SU-DHL-6 (cell line): ENCODE measurements around the gene DEGS2.

Experiments
- H2AFZ ChIP-seq: fragments of 200-600 bp; sonication (generic); 2 replicates; pipeline ENCODE4 v1.6.1; 2014; ENCODE audit warnings: low read depth, mild to moderate bottlenecking, moderate library complexity, mixed read lengths, antibody characterized with exemption, low read length; ENCODE audit not compliant: severe bottlenecking
- H3F3A ChIP-seq: fragments of 200-600 bp; shearing (Covaris generic); 2 replicates; pipeline ENCODE4 v1.6.0; 2016; ENCODE audit warnings: antibody characterized with exemption, mild to moderate bottlenecking; ENCODE audit not compliant: insufficient read depth
- H3K27ac ChIP-seq: fragments of 200-600 bp; sonication (generic); 2 replicates; pipeline ENCODE4 v1.5.1; 2016; ENCODE audit warnings: low read depth, mild to moderate bottlenecking, low read length, moderate library complexity, mixed read lengths
- H3K27me3 ChIP-seq: fragments of 200-600 bp; sonication (generic), shearing (Covaris generic); 2 replicates; pipeline ENCODE4 v1.6.0; 2014; ENCODE audit warnings: mild to moderate bottlenecking, low read length
- H3K36me3 ChIP-seq: fragments of 200-600 bp; sonication (generic); 2 replicates; pipeline ENCODE4 v1.6.1; 2014; ENCODE audit warnings: mild to moderate bottlenecking, low read length, mixed read lengths
- H3K4me2 ChIP-seq: fragments of 300-600, 200-600 bp; shearing (Covaris generic), sonication (generic); 2 replicates; pipeline ENCODE4 v1.6.0; 2014; ENCODE audit warnings: low read length, low read depth, mild to moderate bottlenecking; ENCODE audit not compliant: poor library complexity, severe bottlenecking
- H3K4me3 ChIP-seq: fragments of 200-600 bp; sonication (generic); 2 replicates; pipeline ENCODE4 v1.5.1; 2014; ENCODE audit warnings: antibody characterized with exemption, low read length, mild to moderate bottlenecking, mixed read lengths; ENCODE audit not compliant: insufficient read depth, poor library complexity, severe bottlenecking
- H3K79me2 ChIP-seq: fragments of 200-600 bp; sonication (generic); 2 replicates; pipeline ENCODE4 v1.6.1; 2014; ENCODE audit warnings: mild to moderate bottlenecking, low read length, moderate library complexity; ENCODE audit not compliant: insufficient read depth
- H3K9ac ChIP-seq: fragments of 200-600 bp; sonication (generic); 2 replicates; pipeline ENCODE4 v1.7.0; 2014; ENCODE audit warnings: mild to moderate bottlenecking, low read length
- H3K9me2 ChIP-seq: fragments of 200-600 bp; sonication (generic); replicated peaks from 2 replicates; pipeline ENCODE4 v1.6.1; 2014; ENCODE audit warnings: low read length; ENCODE audit not compliant: insufficient read depth
- H3K9me3 ChIP-seq: fragments of 200-600 bp; sonication (generic); 2 replicates; pipeline ENCODE4 v1.6.1; 2014; ENCODE audit warnings: low read length, mixed read lengths; ENCODE audit not compliant: insufficient read depth
- H4K20me1 ChIP-seq: fragments of 200-600 bp; sonication (generic); 2 replicates; pipeline ENCODE4 v1.6.1; 2014; ENCODE audit warnings: low read depth, mild to moderate bottlenecking, antibody characterized with exemption, low read length, moderate library complexity, mixed read lengths
- EZH2phosphoT487 ChIP-seq: fragments of 200-600 bp; sonication (generic), shearing (Covaris generic); conservative IDR thresholded peaks from 2 replicates; pipeline ENCODE4 v1.6.1; 2018; ENCODE audit warnings: mild to moderate bottlenecking, antibody characterized with exemption, low read length, moderate library complexity, mixed read lengths
- TF ChIP-seq, protein P1 (sequence below): fragments of 200-600 bp; sonication (generic); IDR thresholded peaks from one replicate; pipeline ENCODE4 v1.5.1; 2017; ENCODE audit warnings: antibody characterized with exemption, mild to moderate bottlenecking, low read length, moderate library complexity; ENCODE audit not compliant: insufficient read depth, poor library complexity, severe bottlenecking

Gene DEGS2

DNA sequence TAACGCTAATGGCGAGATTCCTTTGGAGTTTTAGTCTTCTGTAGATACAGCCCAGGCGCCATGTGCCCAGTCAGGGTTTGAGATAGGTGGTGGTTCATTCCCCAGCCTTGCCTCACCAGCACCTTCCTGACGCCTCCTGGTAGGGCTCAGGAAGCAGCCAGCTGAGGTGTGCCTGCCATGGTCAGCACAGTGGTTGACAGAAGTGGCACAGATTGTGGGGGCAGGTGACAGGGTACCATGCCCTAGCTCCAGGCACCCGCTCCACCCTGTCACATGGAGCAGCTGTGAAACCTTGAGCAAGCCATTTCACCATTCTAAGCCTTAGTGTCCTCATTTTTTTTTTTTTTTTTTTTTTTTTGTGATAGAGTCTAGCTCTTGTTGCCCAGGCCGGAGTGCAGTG is 48.6 kb downstream of the DEGS2 start:
- peaks cover 6% of the 10 kb centered on the region; the same call in 1 of the 2 replicates for H3K79me2 ChIP-seq
- no peak overlapping the region for H3K27ac ChIP-seq
- H3K9ac ChIP-seq = no peak overlapping the region
- no peak overlapping the region for H3K4me2 ChIP-seq
- H3K27me3 ChIP-seq = no peaks in the 10 kb centered on the region
- no peaks in the 10 kb centered on the region for H3K9me2 ChIP-seq
- no peak overlapping the region for H3K4me3 ChIP-seq
- no peaks in the 10 kb centered on the region for H3F3A ChIP-seq
- H4K20me1 ChIP-seq = no peaks in the 10 kb centered on the region
- H3K9me3 ChIP-seq = no peaks in the 10 kb centered on the region
- H3K36me3 ChIP-seq = no peaks in the 10 kb centered on the region
- H2AFZ ChIP-seq = no peak overlapping the region
- TF ChIP-seq, protein P1, sequence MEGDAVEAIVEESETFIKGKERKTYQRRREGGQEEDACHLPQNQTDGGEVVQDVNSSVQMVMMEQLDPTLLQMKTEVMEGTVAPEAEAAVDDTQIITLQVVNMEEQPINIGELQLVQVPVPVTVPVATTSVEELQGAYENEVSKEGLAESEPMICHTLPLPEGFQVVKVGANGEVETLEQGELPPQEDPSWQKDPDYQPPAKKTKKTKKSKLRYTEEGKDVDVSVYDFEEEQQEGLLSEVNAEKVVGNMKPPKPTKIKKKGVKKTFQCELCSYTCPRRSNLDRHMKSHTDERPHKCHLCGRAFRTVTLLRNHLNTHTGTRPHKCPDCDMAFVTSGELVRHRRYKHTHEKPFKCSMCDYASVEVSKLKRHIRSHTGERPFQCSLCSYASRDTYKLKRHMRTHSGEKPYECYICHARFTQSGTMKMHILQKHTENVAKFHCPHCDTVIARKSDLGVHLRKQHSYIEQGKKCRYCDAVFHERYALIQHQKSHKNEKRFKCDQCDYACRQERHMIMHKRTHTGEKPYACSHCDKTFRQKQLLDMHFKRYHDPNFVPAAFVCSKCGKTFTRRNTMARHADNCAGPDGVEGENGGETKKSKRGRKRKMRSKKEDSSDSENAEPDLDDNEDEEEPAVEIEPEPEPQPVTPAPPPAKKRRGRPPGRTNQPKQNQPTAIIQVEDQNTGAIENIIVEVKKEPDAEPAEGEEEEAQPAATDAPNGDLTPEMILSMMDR = no peak
- no peak for TF ChIP-seq EZH2phosphoT487

GRCh38 chr14:100109594-100109955 is 49.9 kb downstream of the DEGS2 start:
- Histone ChIP-seq H3F3A (no peaks in the 10 kb centered on the region), H3K4me2 (no peak overlapping the region), H3K36me3 (no peaks in the 10 kb centered on the region), H3K9ac (no peak overlapping the region), H4K20me1 (no peaks in the 10 kb centered on the region), H3K9me2 (no peaks in the 10 kb centered on the region), H3K27me3 (no peaks in the 10 kb centered on the region), H2AFZ (no peak overlapping the region), H3K9me3 (no peaks in the 10 kb centered on the region), H3K79me2 (peaks cover 6% of the 10 kb centered on the region; the same call in 1 of the 2 replicates), H3K27ac (no peak overlapping the region), H3K4me3 (no peak overlapping the region)
- no peak for TF ChIP-seq EZH2phosphoT487
- TF ChIP-seq, protein P1 = no peak

DNA sequence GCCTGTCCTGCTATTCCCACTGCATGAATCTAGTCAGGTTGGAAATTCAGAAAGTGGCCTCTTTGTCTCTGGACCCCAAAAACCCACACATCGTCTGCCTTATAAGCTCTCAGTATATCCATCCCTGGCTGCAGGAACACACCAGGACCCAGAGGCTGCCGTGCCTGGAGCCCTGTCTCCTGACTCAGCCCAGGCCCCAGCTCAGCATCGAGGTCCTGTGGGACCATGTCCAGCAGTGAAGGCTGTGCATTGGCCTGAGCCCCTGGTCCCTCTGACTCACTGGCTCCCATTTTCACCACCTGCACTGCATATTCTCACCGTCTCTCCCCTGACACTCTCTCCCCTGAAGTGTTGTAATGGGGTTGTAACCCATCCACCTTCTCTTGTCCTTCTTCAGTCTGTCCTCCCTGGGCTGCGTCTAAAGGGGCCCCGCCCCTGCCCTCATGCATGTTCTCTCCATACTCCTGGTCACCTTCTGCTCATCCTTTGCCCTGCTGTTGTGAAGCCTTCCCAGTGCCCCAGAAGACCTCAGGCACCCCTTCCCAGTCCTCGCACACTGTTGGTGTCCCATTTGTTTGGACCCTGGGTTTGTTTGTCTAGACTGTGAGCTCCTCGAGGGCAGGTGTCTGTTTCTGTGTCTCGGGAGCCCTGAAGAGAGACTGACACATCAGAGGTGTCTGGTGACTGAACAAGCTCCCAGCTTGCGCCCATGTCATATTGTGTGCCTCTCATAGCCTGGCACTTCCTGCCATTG is 50.4 kb downstream of the DEGS2 start:
- Histone ChIP-seq H3K36me3 (no peaks in the 10 kb centered on the region), H2AFZ (no peak overlapping the region), H3K9me2 (no peaks in the 10 kb centered on the region), H3K4me3 (no peak overlapping the region), H3K4me2 (no peak overlapping the region), H3K9me3 (no peaks in the 10 kb centered on the region), H3K79me2 (peaks cover 9% of the 10 kb centered on the region; the same call in 1 of the 2 replicates), H3K27me3 (no peaks in the 10 kb centered on the region), H4K20me1 (no peaks in the 10 kb centered on the region), H3F3A (no peaks in the 10 kb centered on the region), H3K27ac (no peak overlapping the region), H3K9ac (no peak overlapping the region)
- TF ChIP-seq, protein P1 = no peak
- no peak for TF ChIP-seq EZH2phosphoT487
